ENCODE data around the gene SMC2.

SMC2 gene

GRCh38 chr9:104087894-104088293 lies 6.2 kb upstream of the SMC2 start:
- DNase-seq (ENCODE audit: low read depth) = no peak
- TF ChIP-seq CTCF (conservative IDR thresholded peaks at IDR 0.05; ENCODE audit: control insufficient read depth, insufficient read depth, low read depth, low read length) = no peak
- no peak overlapping the region for H3K4me3 ChIP-seq (ENCODE audit: control insufficient read depth, low read depth, low read length)

GRCh38 chr9:104088416-104088815 lies 5.7 kb upstream of the SMC2 start:
- TF ChIP-seq CTCF (conservative IDR thresholded peaks at IDR 0.05; ENCODE audit: control insufficient read depth, insufficient read depth, low read depth, low read length) = no peak
- H3K4me3 ChIP-seq (ENCODE audit: control insufficient read depth, low read depth, low read length) = no peak overlapping the region
- DNase-seq (ENCODE audit: low read depth) = no peak

- no peak overlapping the region for H3K4me3 ChIP-seq (ENCODE audit: control insufficient read depth, low read depth, low read length)
These were observed 3.5 kb upstream of the SMC2 start for GRCh38 chr9:104090578-104090977.

GRCh38 chr9:104091116-104091515 lies 3.0 kb upstream of the SMC2 start:
- H3K4me3 ChIP-seq (ENCODE audit: control insufficient read depth, low read depth, low read length) = no peak overlapping the region
- no peak for TF ChIP-seq CTCF (conservative IDR thresholded peaks at IDR 0.05; ENCODE audit: control insufficient read depth, insufficient read depth, low read depth, low read length)
- DNase-seq (ENCODE audit: low read depth) = no peak

More at GRCh38 chr9:104090578-104090977, 3.5 kb upstream of the SMC2 start:
- no peak for DNase-seq (ENCODE audit: low read depth)
- TF ChIP-seq CTCF (conservative IDR thresholded peaks at IDR 0.05; ENCODE audit: control insufficient read depth, insufficient read depth, low read depth, low read length) = no peak

GRCh38 chr9:104091708-104092107 lies 2.4 kb upstream of the SMC2 start:
- DNase-seq (ENCODE audit: low read depth) = peak; percentile 19
- no peak for TF ChIP-seq CTCF (conservative IDR thresholded peaks at IDR 0.05; ENCODE audit: control insufficient read depth, insufficient read depth, low read depth, low read length)
- no peak overlapping the region for H3K4me3 ChIP-seq (ENCODE audit: control insufficient read depth, low read depth, low read length)

- H3K4me3 ChIP-seq (ENCODE audit: control insufficient read depth, low read depth, low read length) = no peak overlapping the region
- no peak for DNase-seq (ENCODE audit: low read depth)
These were observed 1.9 kb upstream of the SMC2 start for GRCh38 chr9:104092192-104092591.

More at GRCh38 chr9:104092192-104092591, 1.9 kb upstream of the SMC2 start:
- no peak for TF ChIP-seq CTCF (conservative IDR thresholded peaks at IDR 0.05; ENCODE audit: control insufficient read depth, insufficient read depth, low read depth, low read length)
